Mucosa of stomach (tissue), 1 donor: ENCODE results near the gene CCDC47.
A peak's percentile ranks its signal among the peaks of the same experiment; 100 is the strongest.
"Not testable (repeated sequence)": the region's sequence is repeated elsewhere in the genome, so short reads cannot be mapped to it uniquely, and the experiment has no call there.

Experiments
- H3K27me3 ChIP-seq: one replicate; pipeline ENCODE4 v1.7.0; 2013; ENCODE audit warnings: mild to moderate bottlenecking, low read length; ENCODE audit not compliant: control insufficient read depth, insufficient read depth
- H3K36me3 ChIP-seq: one replicate; pipeline ENCODE4 v1.7.0; 2013; ENCODE audit warnings: low read length; ENCODE audit not compliant: control insufficient read depth, insufficient read depth
- H3K4me1 ChIP-seq: one replicate; pipeline ENCODE4 v1.7.0; 2013; ENCODE audit warnings: mild to moderate bottlenecking, low read length; ENCODE audit not compliant: control insufficient read depth, insufficient read depth
- H3K4me3 ChIP-seq: one replicate; pipeline ENCODE4 v1.7.0; 2013; ENCODE audit warnings: low read length
- H3K9ac ChIP-seq: one replicate; pipeline ENCODE4 v1.7.0; 2013; ENCODE audit warnings: mild to moderate bottlenecking, low read length, moderate library complexity
- H3K9me3 ChIP-seq: one replicate; pipeline ENCODE4 v1.7.0; 2013; ENCODE audit warnings: mild to moderate bottlenecking, low read length, moderate library complexity; ENCODE audit not compliant: control insufficient read depth
- donor health status: Pancreatic carcinoma.

Gene CCDC47

GRCh38 chr17:63753215-63753614, 20.2 kb downstream of the CCDC47 start:
- Histone ChIP-seq H3K27me3 (no peaks in the 10 kb centered on the region), H3K9ac (no peak overlapping the region), H3K9me3 (no peaks in the 10 kb centered on the region), H3K4me3 (no peak overlapping the region), H3K4me1 (no peaks in the 10 kb centered on the region), H3K36me3 (peaks cover 16% of the 10 kb centered on the region)

DNA sequence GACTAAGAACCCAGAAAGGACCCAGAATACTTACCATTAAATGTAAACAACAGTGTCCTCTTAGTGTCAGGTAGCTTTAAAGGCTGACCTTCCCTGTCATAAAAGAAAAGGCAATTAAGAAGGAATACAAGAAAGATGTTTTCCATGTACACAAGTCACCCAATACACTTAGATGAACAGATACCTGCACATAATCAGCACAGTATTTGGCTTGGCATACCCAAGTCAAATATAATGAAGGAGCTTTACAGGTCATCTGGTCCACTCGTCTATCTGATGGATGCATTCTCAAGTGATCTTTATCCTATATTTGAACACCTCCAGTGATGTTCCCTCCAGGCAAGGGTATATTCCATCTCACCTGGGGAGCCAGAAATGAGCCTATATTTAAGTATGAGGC, 20.7 kb downstream of the CCDC47 start:
- no peak overlapping the region for H3K9ac ChIP-seq
- H3K9me3 ChIP-seq = no peaks in the 10 kb centered on the region
- no peaks in the 10 kb centered on the region for H3K27me3 ChIP-seq
- peaks cover 12% of the 10 kb centered on the region for H3K36me3 ChIP-seq
- no peak overlapping the region for H3K4me3 ChIP-seq
- no peaks in the 10 kb centered on the region for H3K4me1 ChIP-seq

GRCh38 chr17:63751806-63752205, 21.6 kb downstream of the CCDC47 start:
- Histone ChIP-seq H3K4me3 (no peak overlapping the region), H3K27me3 (no peaks in the 10 kb centered on the region), H3K4me1 (no peaks in the 10 kb centered on the region), H3K36me3 (peaks cover 9% of the 10 kb centered on the region), H3K9me3 (no peaks in the 10 kb centered on the region), H3K9ac (no peak overlapping the region)

- peaks cover 6% of the 10 kb centered on the region for H3K4me1 ChIP-seq
- H3K4me3 ChIP-seq = peak within 1 kb of the TSS; percentile 70
- H3K36me3 ChIP-seq = no peaks in the 10 kb centered on the region
- no peaks in the 10 kb centered on the region for H3K9me3 ChIP-seq
- peak within 1 kb of the TSS; percentile 88 for H3K9ac ChIP-seq
- H3K27me3 ChIP-seq = no peaks in the 10 kb centered on the region
Measured at GRCh38 chr17:63741408-63742173, 31.8 kb downstream of the CCDC47 start, which contains the start of gene STRADA. Gene STRADA (minus strand): TSS chr17:63741799. CDS start chr17:63728369, 13,430 bp downstream.

DNA sequence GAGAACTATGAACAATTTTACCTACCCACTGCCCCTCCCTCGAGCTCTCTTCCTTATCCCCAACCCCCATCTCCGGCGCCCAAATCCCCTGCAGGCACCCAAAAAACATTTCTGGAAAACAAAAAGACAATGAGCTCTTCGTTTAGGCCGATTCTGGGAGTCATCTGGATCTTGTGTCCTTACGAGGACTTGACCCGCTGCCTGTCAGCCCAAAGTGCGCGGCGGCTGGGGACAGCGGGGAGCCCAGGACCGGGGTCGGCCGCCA, 32.3 kb downstream of the CCDC47 start:
- no peaks in the 10 kb centered on the region for H3K9me3 ChIP-seq
- peak overlapping the region; percentile 88 for H3K9ac ChIP-seq
- H3K27me3 ChIP-seq = no peaks in the 10 kb centered on the region
- H3K4me3 ChIP-seq = peak overlapping the region; percentile 70
- H3K36me3 ChIP-seq = no peaks in the 10 kb centered on the region
- H3K4me1 ChIP-seq = peaks cover 6% of the 10 kb centered on the region

GRCh38 chr17:63740464-63741142, 32.8 kb downstream of the CCDC47 start:
- peak overlapping the region; percentile 70 for H3K4me3 ChIP-seq
- no peaks in the 10 kb centered on the region for H3K36me3 ChIP-seq
- H3K4me1 ChIP-seq = peaks cover 6% of the 10 kb centered on the region
- peak overlapping the region; percentile 88 for H3K9ac ChIP-seq
- H3K27me3 ChIP-seq = no peaks in the 10 kb centered on the region
- H3K9me3 ChIP-seq = no peaks in the 10 kb centered on the region

- H3K9ac ChIP-seq = no peak overlapping the region
- no peak overlapping the region for H3K4me3 ChIP-seq
- H3K4me1 ChIP-seq = peaks cover 3% of the 10 kb centered on the region
- H3K9me3 ChIP-seq = no peaks in the 10 kb centered on the region
- H3K27me3 ChIP-seq = no peaks in the 10 kb centered on the region
- no peaks in the 10 kb centered on the region for H3K36me3 ChIP-seq
Measured at GRCh38 chr17:63735691-63736090, 37.7 kb downstream of the CCDC47 start.

GRCh38 chr17:63722403-63722802, 51.0 kb downstream of the CCDC47 start:
- no peaks in the 10 kb centered on the region for H3K9me3 ChIP-seq
- H3K4me3 ChIP-seq = no peak overlapping the region
- H3K9ac ChIP-seq = no peak overlapping the region
- H3K36me3 ChIP-seq = no peaks in the 10 kb centered on the region
- no peaks in the 10 kb centered on the region for H3K4me1 ChIP-seq
- H3K27me3 ChIP-seq = no peaks in the 10 kb centered on the region

GRCh38 chr17:63720194-63720593, 53.2 kb downstream of the CCDC47 start:
- H3K27me3 ChIP-seq, H3K9me3 ChIP-seq, H3K36me3 ChIP-seq, H3K9ac ChIP-seq, H3K4me1 ChIP-seq, H3K4me3 ChIP-seq: not testable (repeated sequence)

DNA sequence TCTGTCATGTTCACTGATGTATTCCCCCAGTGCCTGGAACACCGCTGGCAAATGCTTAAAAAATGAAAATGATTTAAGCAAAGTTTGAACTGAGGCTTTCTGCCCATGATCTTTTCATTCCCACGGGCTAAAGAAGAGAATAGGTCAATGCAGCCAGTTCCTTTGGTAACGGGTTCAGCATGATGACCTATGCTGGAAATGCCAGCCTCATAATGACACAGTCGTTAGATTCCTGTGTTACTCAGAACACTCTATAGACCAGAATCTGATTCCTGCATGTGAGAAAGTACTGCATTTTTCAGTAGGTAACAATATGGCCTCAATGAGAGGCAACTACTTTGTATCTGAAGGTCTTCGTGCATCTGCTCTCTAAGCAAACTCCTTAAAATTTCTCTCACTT, 54.4 kb downstream of the CCDC47 start:
- no peaks in the 10 kb centered on the region for H3K36me3 ChIP-seq
- H3K9ac ChIP-seq = no peak overlapping the region
- no peaks in the 10 kb centered on the region for H3K9me3 ChIP-seq
- no peaks in the 10 kb centered on the region for H3K4me1 ChIP-seq
- no peak overlapping the region for H3K4me3 ChIP-seq
- H3K27me3 ChIP-seq = no peaks in the 10 kb centered on the region

DNA sequence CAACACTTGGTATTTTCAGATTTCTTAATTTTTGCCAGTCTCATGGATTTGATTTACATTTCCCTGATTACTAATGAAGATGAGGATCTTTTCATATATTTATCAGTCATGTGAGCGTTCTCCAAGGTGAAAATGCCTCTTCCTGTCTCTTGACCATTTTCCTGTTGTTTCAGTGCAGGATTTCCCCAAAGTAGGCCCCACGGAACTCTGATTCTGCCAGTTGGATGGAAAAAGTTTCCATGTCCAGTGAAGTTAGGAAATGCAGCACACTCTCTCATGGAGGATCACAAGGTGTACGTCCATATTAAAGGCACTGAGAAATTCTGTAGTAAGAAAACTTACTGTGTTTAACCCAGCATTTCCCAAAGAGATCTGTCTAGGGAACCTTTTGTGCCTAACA, 57.0 kb downstream of the CCDC47 start:
- Histone ChIP-seq H3K36me3 (no peaks in the 10 kb centered on the region), H3K4me3 (no peak overlapping the region), H3K27me3 (no peaks in the 10 kb centered on the region), H3K9me3 (no peaks in the 10 kb centered on the region), H3K4me1 (no peaks in the 10 kb centered on the region), H3K9ac (no peak overlapping the region)

DNA sequence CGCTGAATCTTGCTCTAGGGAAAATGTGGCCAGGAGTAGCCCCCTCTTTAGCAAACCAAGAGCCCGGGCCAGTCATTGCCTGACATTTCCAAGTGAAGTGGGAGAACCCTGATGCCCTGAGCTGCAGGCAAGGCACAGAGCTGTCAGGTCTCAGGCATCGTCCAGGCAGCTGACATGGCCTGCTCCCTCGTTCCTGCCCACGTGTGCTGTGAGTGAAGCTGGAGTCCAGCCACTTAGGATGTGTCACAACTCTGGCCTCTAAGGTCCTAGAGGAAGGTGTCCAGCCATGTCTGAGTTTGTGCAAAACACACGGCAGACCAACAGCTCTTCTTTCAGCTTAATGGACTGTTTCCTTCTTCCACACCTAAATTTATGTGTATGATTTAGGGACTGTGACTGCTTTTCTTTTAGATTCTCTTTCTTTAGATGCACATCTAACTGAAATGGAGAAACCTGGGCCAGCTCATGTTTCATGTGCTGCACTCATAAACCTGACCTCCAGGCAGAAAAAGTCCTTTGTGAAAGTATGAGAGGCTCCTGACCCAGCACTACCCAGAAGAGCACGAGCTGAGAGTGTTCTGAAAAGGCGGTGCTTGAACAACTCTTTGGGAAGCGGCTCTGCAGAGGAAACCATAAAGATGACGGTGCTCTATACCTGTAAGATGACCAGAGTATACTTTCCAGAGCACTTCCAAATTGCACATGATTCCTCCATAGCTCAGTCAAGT, 58.7 kb downstream of the CCDC47 start:
- Histone ChIP-seq H3K36me3 (no peaks in the 10 kb centered on the region), H3K4me1 (no peaks in the 10 kb centered on the region), H3K9me3 (no peaks in the 10 kb centered on the region), H3K9ac (no peak overlapping the region), H3K27me3 (no peaks in the 10 kb centered on the region), H3K4me3 (no peak overlapping the region)
